Stimulated activated CD8-positive, alpha-beta memory T cell treated with anti-CD3 and anti-CD28 coated beads, Interleukin-4, amount 100 ng/mL, for 48 hours (primary cell): ENCODE measurements around the gene SGK1.
A peak's percentile ranks its signal among the peaks of the same experiment; 100 is the strongest.
"Not testable (repeated sequence)": the region's sequence is repeated elsewhere in the genome, so short reads cannot be mapped to it uniquely, and the experiment has no call there.

Experiments used
- DNase-seq: peaks from one replicate; pipeline ENCODE4 v3.0.0-alpha.2; 2020

Gene SGK1

GRCh38 chr6:134249759-134250602 lies 67.9 kb downstream of the SGK1 start:
- no peak for DNase-seq

- DNase-seq = no peak
Measured at GRCh38 chr6:134249239-134249758, 68.6 kb downstream of the SGK1 start.

DNA sequence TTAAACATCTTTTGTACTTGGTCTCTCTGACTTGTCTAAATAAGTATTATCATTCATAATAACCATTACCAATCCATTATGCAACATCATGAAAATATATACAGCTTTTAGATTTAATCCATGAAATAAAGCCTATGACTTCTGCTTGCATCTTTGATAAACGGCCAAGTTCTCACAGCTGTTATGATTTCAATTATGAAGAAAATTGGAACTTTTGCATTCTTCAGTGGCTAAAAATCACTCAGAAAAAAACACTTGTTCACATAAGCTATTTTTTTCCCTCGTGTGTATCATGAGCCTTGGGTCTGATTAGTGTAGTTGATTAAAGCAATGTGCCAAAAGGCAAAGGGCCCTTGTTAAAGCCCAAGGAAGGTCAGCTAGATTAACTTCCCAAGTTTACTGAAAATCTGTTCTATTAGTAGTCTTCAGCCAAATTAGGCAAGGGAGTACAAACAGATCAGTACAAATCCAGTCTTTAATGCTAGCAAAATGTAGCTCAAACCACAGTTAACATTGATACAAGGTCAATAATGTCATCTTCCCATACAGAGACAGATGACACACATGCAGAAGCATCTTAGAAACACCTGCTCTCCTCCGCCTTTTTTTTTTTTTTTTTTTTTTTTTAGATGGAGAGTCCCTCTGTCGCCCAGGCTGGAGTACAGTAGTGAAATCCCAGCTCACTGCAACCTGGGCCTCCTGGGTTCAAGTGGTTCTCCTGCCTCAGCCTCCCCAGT lies 69.9 kb downstream of the SGK1 start:
- DNase-seq = no peak

DNA sequence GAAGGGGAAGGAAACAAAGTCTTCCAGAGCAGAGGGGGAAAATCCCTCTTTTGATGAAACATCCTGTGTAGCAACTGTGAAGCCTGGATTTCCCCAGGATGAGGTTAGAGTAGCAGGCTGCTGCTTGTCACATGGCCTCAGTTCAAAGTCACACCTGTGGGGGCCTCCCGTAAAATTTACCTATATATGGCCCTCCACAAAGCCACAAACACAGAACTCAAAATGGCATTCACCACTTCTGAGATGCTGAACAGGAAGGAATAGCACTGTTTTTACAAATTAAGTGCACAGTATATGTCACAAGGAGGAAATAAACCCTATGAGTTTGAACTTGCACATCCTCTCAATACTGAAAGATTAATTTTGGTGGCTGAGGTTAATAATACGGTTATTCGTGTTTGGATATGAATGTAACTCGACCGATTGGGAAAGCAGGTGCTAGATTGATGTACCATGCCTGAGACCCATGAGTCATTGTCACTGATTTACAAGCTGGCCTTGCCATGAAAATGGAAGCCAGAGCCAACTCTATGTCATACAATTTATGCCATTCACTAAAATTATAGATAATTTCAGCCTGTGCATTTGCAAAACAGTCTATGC lies 70.6 kb downstream of the SGK1 start:
- peak; percentile 61 for DNase-seq

- DNase-seq = no peak
Measured at GRCh38 chr6:134245706-134246105, 72.2 kb downstream of the SGK1 start.

GRCh38 chr6:134245041-134245440 lies 72.9 kb downstream of the SGK1 start:
- DNase-seq = no peak

GRCh38 chr6:134240665-134241431 lies 77.1 kb downstream of the SGK1 start:
- DNase-seq = peak; percentile 77

DNA sequence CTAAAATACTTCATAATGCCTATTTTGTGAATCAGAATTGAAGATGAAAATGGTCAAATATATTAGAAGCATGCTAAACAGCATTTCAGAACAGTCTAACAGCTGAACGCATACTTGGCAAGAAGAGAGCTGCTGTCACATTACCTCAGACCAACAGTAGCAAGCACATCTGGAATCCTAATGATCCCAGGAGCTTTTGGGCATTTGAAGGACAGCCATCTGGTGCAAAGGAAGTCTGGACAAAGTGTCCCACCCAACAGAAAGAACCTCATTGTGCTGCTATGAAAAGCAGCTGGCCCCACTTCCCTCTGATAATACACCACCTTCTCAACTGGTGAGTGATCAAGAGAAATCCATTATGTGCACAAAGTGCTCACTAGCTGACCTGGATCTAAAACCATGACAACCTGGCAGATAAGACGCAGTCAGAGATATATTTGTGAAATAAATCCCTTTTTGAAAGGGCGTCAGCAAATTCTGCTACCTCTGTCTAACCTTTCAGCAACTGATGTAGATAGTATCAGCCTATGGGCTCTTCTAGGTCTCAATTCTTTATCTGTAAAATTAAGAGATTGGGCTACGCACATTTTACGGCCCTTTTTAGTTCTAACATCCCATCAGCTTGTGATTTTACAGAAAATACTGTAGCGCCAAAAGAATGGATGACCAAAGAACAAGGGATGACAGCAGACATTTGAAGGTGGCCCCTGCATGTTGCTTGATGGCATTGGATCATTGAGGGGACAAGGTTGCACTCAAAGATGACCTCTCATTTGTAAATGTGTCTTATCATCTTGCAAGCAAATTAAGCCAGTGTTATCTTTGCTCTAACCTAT lies 78.7 kb downstream of the SGK1 start:
- DNase-seq = no peak

DNA sequence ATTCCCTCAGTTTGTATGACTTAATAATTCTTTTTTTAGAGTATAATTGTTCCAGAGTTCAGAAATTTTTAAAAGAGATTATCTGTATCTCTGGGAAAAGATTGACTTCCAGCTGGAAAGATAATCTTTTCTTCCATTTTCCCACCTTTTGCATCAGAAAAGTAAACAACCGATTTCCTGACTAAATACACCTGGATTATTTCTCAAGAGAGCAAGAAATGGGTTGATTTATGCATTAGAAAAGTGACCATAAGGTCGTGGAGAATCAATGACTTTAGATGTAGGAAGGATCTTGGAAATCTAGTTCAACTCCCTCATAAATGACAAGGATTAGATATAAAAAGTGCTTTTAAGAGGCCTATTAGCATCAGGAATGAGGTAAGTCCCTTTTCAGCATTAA lies 79.9 kb downstream of the SGK1 start:
- DNase-seq = no peak

GRCh38 chr6:134235937-134236751 lies 81.8 kb downstream of the SGK1 start:
- no peak for DNase-seq

DNA sequence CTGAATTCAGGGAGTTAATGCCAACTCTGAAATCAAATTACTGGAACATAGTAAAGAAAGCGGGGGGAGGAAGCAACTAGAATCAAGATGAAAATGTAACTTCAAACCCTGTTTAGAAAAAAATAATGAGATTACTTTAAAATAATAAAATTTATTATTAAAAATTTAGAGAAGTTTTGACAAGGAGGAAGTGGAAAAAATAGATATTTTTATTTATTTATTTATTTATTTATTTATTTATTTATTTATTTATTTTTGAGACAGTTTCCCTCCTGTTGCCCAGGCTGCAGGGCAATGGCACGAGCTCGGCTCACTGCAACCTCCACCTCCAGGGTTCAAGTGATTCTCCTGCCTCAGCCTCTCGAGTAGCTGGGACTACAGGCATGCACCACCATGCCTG lies 82.6 kb downstream of the SGK1 start:
- not testable (repeated sequence) for DNase-seq

DNA sequence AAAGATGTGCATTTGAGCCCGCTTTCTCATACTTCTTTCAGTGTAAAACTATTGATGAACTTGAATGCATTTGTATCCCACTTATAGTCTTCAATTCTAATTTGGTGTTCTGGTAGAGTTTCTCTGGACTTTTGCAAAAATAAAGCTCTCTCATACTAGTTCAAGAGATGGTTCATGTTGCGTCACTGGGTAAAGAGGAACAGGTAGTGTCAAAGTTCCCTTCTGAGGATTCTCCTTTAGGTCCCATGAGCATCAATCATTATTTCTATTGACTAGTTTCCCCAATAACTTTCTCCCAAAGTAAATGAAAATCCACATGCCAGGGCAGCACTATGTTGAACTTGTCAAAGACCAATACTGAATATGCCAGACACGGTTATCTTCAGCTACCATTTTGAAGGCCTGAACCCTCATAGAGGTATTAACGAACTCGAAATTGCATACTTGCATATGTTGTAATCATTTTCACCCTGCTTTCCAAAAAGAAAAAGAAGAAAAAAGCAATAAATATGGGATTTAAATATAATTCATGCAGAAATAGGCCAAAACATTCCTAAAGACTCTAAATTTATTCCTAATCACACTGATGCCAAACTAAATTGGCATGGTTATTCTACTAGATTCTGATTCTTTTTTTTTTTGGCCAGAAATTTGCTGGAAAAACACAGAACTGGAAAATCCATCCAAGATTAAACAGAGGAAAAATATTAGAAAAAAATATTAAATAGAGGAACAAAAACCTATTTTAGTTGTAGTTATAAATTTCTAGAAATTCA lies 84.5 kb downstream of the SGK1 start:
- no peak for DNase-seq

DNA sequence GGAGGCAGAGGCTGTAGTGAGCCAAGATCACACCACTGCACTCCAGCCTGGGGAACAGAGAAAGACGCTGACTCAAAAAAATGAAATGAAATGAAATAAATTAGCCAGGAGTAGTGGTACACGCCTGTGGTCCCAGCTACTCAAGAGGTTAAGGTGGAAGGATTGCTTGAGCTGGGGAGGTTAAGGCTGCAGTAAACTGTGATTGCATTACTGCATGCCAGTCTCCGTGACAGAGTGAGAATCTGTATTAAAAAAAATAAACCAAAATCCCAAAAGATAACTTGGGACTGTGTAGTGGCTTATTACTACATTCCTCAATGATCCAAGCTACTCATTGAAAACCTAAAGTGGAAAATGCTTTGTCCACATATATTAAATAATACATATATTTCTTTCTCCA lies 87.0 kb downstream of the SGK1 start:
- no peak for DNase-seq

GRCh38 chr6:134230087-134230700 lies 87.7 kb downstream of the SGK1 start:
- DNase-seq = no peak

DNA sequence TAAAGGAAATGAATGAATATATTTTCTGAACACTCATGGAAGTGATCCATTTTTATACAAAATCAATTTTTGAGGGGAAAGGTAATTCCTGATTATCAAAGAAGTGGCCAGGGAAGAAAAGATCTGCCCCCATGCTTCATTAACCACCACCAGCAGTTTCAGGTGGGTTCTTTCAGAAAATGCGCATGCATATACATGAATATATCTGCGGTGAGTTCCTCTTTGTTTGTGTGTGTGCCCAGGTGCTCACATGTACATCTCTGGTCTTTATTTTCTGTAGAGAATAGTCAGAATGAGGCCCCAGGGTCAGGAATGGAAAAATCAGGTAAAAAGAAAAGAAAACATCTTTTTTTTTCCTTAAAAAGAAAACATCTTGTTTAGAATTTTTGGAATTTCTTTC lies 88.4 kb downstream of the SGK1 start:
- DNase-seq = no peak

- no peak for DNase-seq
Measured at GRCh38 chr6:134223796-134224420, 94.0 kb downstream of the SGK1 start.

DNA sequence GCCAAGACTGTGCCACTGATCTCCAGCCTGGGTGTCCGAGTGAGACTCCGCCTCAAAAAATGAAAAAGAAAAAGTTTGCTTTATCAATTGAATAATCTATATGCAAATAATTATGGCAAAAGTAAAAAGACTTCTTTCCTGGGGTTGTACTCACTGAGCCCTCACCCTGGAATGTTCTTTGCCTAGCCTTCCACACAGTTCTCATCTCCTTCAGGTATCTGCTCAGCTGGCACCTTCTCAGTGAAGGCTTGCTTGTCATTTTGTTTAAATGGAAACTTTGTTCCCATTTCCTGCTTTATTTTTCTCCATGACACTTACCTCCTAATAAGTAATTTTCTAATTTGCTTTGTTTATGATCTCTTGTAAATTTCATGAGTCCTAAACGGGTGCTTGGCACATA lies 96.7 kb downstream of the SGK1 start:
- no peak for DNase-seq

GRCh38 chr6:134217798-134218140 lies 100.1 kb downstream of the SGK1 start:
- no peak for DNase-seq

DNA sequence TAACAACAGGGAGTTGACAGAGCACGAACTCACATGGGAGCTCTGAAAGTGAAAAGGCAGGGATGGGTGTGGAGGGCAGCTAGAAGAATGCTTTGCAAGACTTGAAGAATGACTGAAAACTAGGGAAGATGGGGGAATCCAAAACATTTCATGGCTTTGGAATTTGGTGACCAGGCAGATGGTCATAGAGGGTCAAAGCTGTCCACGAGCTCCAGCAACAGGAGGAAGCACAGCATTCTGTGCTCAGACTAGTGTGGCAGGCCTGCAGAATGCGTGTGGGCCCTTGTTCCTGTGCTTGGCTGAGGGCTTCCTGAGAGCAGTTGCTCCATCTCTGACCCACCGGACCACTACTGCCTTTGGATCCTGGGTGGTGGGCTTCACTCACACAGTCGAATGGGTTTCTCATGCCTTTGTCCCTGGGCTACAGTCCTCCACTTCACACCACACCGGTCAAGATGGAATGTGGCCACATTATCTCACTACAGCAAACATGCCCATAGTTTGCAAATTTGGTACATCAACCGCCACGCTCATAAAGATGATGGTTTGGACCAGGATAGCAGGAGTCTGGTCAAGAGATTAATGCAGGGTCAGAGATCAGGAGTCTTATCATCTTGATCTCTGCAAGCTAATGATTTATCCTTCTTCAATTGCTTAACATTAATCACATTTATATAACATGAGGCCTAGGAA lies 100.7 kb downstream of the SGK1 start:
- DNase-seq = no peak
